ENCODE measurements around the gene WNT5B. TPM values are rescaled to one million over a fixed set of nuclear protein-coding genes. Genes with fewer than 3 reads are reported as not detected.

The WNT5B gene
- total RNA-seq, 1 donor from 2014 or later: 16.3 TPM

GRCh38 chr12:1662761-1663439, 33.9 kb downstream of the WNT5B start:
- Mint-ChIP-seq H3K27me3 (ENCODE audit: unreplicated experiment) (peaks cover 9% of the 10 kb centered on the region), H3K36me3 (ENCODE audit: unreplicated experiment) (peaks cover 4% of the 10 kb centered on the region), H3K4me3 (ENCODE audit: unreplicated experiment) (peak overlapping the region; percentile 81), H3K4me1 (ENCODE audit: low read depth, unreplicated experiment) (peaks cover 5% of the 10 kb centered on the region), H3K9me3 (ENCODE audit: unreplicated experiment) (peaks cover 6% of the 10 kb centered on the region), H3K27ac (ENCODE audit: unreplicated experiment) (no peak overlapping the region)
- TF ChIP-seq, protein P1, sequence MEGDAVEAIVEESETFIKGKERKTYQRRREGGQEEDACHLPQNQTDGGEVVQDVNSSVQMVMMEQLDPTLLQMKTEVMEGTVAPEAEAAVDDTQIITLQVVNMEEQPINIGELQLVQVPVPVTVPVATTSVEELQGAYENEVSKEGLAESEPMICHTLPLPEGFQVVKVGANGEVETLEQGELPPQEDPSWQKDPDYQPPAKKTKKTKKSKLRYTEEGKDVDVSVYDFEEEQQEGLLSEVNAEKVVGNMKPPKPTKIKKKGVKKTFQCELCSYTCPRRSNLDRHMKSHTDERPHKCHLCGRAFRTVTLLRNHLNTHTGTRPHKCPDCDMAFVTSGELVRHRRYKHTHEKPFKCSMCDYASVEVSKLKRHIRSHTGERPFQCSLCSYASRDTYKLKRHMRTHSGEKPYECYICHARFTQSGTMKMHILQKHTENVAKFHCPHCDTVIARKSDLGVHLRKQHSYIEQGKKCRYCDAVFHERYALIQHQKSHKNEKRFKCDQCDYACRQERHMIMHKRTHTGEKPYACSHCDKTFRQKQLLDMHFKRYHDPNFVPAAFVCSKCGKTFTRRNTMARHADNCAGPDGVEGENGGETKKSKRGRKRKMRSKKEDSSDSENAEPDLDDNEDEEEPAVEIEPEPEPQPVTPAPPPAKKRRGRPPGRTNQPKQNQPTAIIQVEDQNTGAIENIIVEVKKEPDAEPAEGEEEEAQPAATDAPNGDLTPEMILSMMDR (IDR thresholded peaks at IDR 0.05; ENCODE audit: partially characterized antibody, unreplicated experiment): peak; percentile 49
- DNase-seq: peak; percentile 76

GRCh38 chr12:1663440-1664132, 34.6 kb downstream of the WNT5B start:
- Mint-ChIP-seq H3K4me3 (ENCODE audit: unreplicated experiment) (no peak overlapping the region), H3K27me3 (ENCODE audit: unreplicated experiment) (peaks cover 9% of the 10 kb centered on the region), H3K9me3 (ENCODE audit: unreplicated experiment) (peaks cover 6% of the 10 kb centered on the region), H3K36me3 (ENCODE audit: unreplicated experiment) (peaks cover 4% of the 10 kb centered on the region), H3K27ac (ENCODE audit: unreplicated experiment) (no peak overlapping the region), H3K4me1 (ENCODE audit: low read depth, unreplicated experiment) (peaks cover 5% of the 10 kb centered on the region)
- DNase-seq: no peak
- TF ChIP-seq, protein P1 (IDR thresholded peaks at IDR 0.05; ENCODE audit: partially characterized antibody, unreplicated experiment): no peak

- DNase-seq: no peak
- peaks cover 7% of the 10 kb centered on the region for H3K27me3 Mint-ChIP-seq (ENCODE audit: unreplicated experiment)
- no peak overlapping the region for H3K27ac Mint-ChIP-seq (ENCODE audit: unreplicated experiment)
- TF ChIP-seq, protein P1 (IDR thresholded peaks at IDR 0.05; ENCODE audit: partially characterized antibody, unreplicated experiment): no peak
- peaks cover 6% of the 10 kb centered on the region for H3K9me3 Mint-ChIP-seq (ENCODE audit: unreplicated experiment)
- H3K4me3 Mint-ChIP-seq (ENCODE audit: unreplicated experiment): no peak overlapping the region
- peaks cover 5% of the 10 kb centered on the region for H3K4me1 Mint-ChIP-seq (ENCODE audit: low read depth, unreplicated experiment)
- H3K36me3 Mint-ChIP-seq (ENCODE audit: unreplicated experiment): peaks cover 4% of the 10 kb centered on the region
These were observed 36.3 kb downstream of the WNT5B start for GRCh38 chr12:1665366-1665765.

DNA sequence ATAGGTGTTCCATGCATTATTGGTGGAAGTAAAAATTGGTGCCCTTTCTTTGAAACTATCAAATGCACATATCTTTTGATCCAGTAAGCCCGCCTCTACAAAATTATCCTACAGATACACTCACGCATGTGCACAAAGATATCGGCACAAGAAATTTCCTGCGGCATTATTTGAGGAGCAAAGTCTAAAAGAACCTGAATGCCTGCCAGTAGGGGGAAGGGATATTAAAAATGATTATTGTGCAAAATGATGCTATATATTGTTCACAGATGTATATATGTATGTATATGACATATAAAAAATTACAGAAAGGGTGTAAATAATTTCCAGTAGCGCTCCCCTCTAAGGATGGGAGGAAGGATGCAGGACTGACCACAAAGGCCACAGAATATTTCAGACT, 37.2 kb downstream of the WNT5B start:
- H3K4me3 Mint-ChIP-seq (ENCODE audit: unreplicated experiment): no peak overlapping the region
- DNase-seq: no peak
- TF ChIP-seq, protein P1 (IDR thresholded peaks at IDR 0.05; ENCODE audit: partially characterized antibody, unreplicated experiment): no peak
- no peak overlapping the region for H3K27ac Mint-ChIP-seq (ENCODE audit: unreplicated experiment)
- peaks cover 5% of the 10 kb centered on the region for H3K4me1 Mint-ChIP-seq (ENCODE audit: low read depth, unreplicated experiment)
- H3K27me3 Mint-ChIP-seq (ENCODE audit: unreplicated experiment): peaks cover 7% of the 10 kb centered on the region
- peaks cover 6% of the 10 kb centered on the region for H3K9me3 Mint-ChIP-seq (ENCODE audit: unreplicated experiment)
- H3K36me3 Mint-ChIP-seq (ENCODE audit: unreplicated experiment): peaks cover 4% of the 10 kb centered on the region

- H3K9me3 Mint-ChIP-seq (ENCODE audit: unreplicated experiment): peaks cover 6% of the 10 kb centered on the region
These were observed 37.7 kb downstream of the WNT5B start for GRCh38 chr12:1666685-1667162.

More at GRCh38 chr12:1666685-1667162, 37.7 kb downstream of the WNT5B start:
- H3K36me3 Mint-ChIP-seq (ENCODE audit: unreplicated experiment): peaks cover 4% of the 10 kb centered on the region
- H3K4me3 Mint-ChIP-seq (ENCODE audit: unreplicated experiment): no peak overlapping the region
- peaks cover 7% of the 10 kb centered on the region for H3K27me3 Mint-ChIP-seq (ENCODE audit: unreplicated experiment)
- H3K4me1 Mint-ChIP-seq (ENCODE audit: low read depth, unreplicated experiment): peaks cover 5% of the 10 kb centered on the region
- TF ChIP-seq, protein P1 (IDR thresholded peaks at IDR 0.05; ENCODE audit: partially characterized antibody, unreplicated experiment): no peak
- peak overlapping the region; percentile 74 for H3K27ac Mint-ChIP-seq (ENCODE audit: unreplicated experiment)
- DNase-seq: no peak

Measured in glutamatergic neuron (in vitro differentiated cells).